K562 (cell line): ENCODE measurements around the gene HOXB1. TPM values are rescaled to one million over a fixed set of nuclear protein-coding genes. Genes with fewer than 3 reads are reported as not detected.

Experiments used
- ARID2 ChIP-seq: fragments of 450-650 bp; IDR thresholded peaks from 2 replicates; pipeline ENCODE4 v1.6.1; 2017; ENCODE audit warnings: antibody characterized with exemption, mild to moderate bottlenecking
- ELF4 ChIP-seq: fragments of 450-650 bp; formaldehyde crosslinking; IDR thresholded peaks from 2 replicates; pipeline ENCODE4 v1.4.0; 2022; ENCODE audit warnings: missing genetic modification characterization
- GATAD2B ChIP-seq: fragments of 450-650 bp; IDR thresholded peaks from 2 replicates; pipeline ENCODE4 v1.6.1; 2017; ENCODE audit warnings: mild to moderate bottlenecking, borderline replicate concordance
- MAFG ChIP-seq: fragments of 450-650 bp; conservative IDR thresholded peaks from 2 replicates; pipeline ENCODE4 v1.6.1; 2016; ENCODE audit warnings: missing genetic modification characterization, missing compliant biosample characterization
- MCM2 ChIP-seq: fragments of 450-650 bp; IDR thresholded peaks from 2 replicates; pipeline ENCODE4 v1.6.1; 2017; ENCODE audit warnings: low read depth, mild to moderate bottlenecking
- MIER1 ChIP-seq: fragments of 450-650 bp; IDR thresholded peaks from 2 replicates; pipeline ENCODE4 v1.6.1; 2016; ENCODE audit warnings: antibody characterized with exemption, mild to moderate bottlenecking, low read depth
- MYBL2 ChIP-seq, 2 experiments: fragments of 450-650 bp in 1 of 2; sonication (generic) in 1 of 2; formaldehyde crosslinking in 1 of 2; IDR thresholded peaks; 2 replicates each; pipeline versions ENCODE4 v1.6.1 to v1.8.1; 2017 to 2022; ENCODE audit warnings: borderline replicate concordance in 1 of 2, inconsistent platforms in 1 of 2, low read depth in 1 of 2, mild to moderate bottlenecking in 1 of 2, missing genetic modification reagents in 1 of 2, moderate library complexity in 1 of 2
- PRDM10 ChIP-seq: fragments of 450-650 bp; IDR thresholded peaks from 2 replicates; pipeline ENCODE4 v1.6.1; 2018; ENCODE audit not compliant: partially characterized antibody
- RB1 ChIP-seq: fragments of 450-650 bp; IDR thresholded peaks from 2 replicates; pipeline ENCODE4 v1.6.1; 2017; ENCODE audit warnings: low read depth, mild to moderate bottlenecking
- XRCC3 ChIP-seq: fragments of 450-650 bp; IDR thresholded peaks from 2 replicates; pipeline ENCODE4 v1.6.1; 2017; ENCODE audit warnings: mild to moderate bottlenecking, moderate library complexity
- ZNF41 ChIP-seq: fragments of 250-450 bp; sonication (Bioruptor Pico); conservative IDR thresholded peaks from 2 replicates; pipeline ENCODE4 v1.4.0; 2020; ENCODE audit warnings: mild to moderate bottlenecking
- ZNF445 ChIP-seq: fragments of 250-450 bp; sonication (Bioruptor Pico); IDR thresholded peaks from 2 replicates; pipeline ENCODE4 v1.4.0; 2020; ENCODE audit warnings: low read depth, mild to moderate bottlenecking, moderate library complexity
- ZNF449 ChIP-seq: fragments of 250-450 bp; sonication (Bioruptor Pico); IDR thresholded peaks from 2 replicates; pipeline ENCODE4 v1.8.0; 2022; ENCODE audit warnings: moderate library complexity, mild to moderate bottlenecking, inconsistent platforms
- ZNF589 ChIP-seq: fragments of 200-800 bp; sonication (Bioruptor generic); IDR thresholded peaks from 2 replicates; pipeline ENCODE4 v1.6.1; 2016; ENCODE audit warnings: low read depth, missing genetic modification characterization, missing compliant biosample characterization
- ZNF707 ChIP-seq: fragments of 250-450 bp; sonication (Bioruptor Pico); conservative IDR thresholded peaks from 2 replicates; pipeline ENCODE4 v1.8.0; 2022; ENCODE audit warnings: inconsistent platforms, mild to moderate bottlenecking, moderate library complexity
- ZNF766 ChIP-seq: fragments of 200-800 bp; sonication (Bioruptor generic); conservative IDR thresholded peaks from 2 replicates; pipeline ENCODE4 v1.6.1; 2016; ENCODE audit warnings: missing genetic modification characterization, missing compliant biosample characterization
- polyA plus RNA-seq, 8 experiments: library from polyadenylated mRNA; depleted of rRNA in 4 of 8; stranded (reverse) in 5 of 8; unstranded in 3 of 8; fragments of >200 nt; fragmentation: Nextera tagmentation in 2 of 8; fragmentation: Illumina TruSeq in 1 of 8; extraction: Ambion mirVana in 2 of 8; extraction: Trizol in 1 of 8; gene quantifications; 2 replicates each; pipeline versions ENCODE4 v1.2.1 to v1.2.3, GENCODE V29; 2011 to 2014; ENCODE audit warnings: inconsistent platforms in 1 of 8, missing spikeins in 1 of 8
- total RNA-seq, 7 experiments: library from RNA; depleted of rRNA in 6 of 7; stranded (reverse); fragments of >200 nt in 6 of 7; fragmentation: Illumina TruSeq in 2 of 7; extraction: Trizol in 2 of 7; gene quantifications; 2 replicates each; pipeline versions ENCODE4 v1.2.1 to v1.2.3, GENCODE V29; 2011 to 2021; ENCODE audit warnings: low replicate concordance in 1 of 7
- TF ChIP-seq, protein P1 (sequence below): fragments of 450-650 bp; formaldehyde crosslinking; IDR thresholded peaks from 2 replicates; pipeline ENCODE4 v1.4.0; 2020; ENCODE audit warnings: mild to moderate bottlenecking, moderate library complexity
- TF ChIP-seq, protein P2 (sequence below): fragments of 450-650 bp; formaldehyde crosslinking; IDR thresholded peaks from 2 replicates; pipeline ENCODE4 v1.4.0; 2022; ENCODE audit warnings: missing genetic modification characterization

The HOXB1 gene
- total and polyA plus RNA-seq, 9 of the 15 experiments (the other 6 are each of a cell fraction or from before 2014, with no cell fraction given), result 0.04 TPM; not detected in 8

GRCh38 chr17:48488548-48489106, 42.2 kb downstream of the HOXB1 start (continued):
- TF ChIP-seq, protein P1, sequence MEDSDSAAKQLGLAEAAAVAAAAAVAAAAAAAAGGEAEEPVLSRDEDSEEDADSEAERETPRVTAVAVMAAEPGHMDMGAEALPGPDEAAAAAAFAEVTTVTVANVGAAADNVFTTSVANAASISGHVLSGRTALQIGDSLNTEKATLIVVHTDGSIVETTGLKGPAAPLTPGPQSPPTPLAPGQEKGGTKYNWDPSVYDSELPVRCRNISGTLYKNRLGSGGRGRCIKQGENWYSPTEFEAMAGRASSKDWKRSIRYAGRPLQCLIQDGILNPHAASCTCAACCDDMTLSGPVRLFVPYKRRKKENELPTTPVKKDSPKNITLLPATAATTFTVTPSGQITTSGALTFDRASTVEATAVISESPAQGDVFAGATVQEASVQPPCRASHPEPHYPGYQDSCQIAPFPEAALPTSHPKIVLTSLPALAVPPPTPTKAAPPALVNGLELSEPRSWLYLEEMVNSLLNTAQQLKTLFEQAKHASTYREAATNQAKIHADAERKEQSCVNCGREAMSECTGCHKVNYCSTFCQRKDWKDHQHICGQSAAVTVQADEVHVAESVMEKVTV (CRISPR knock-in tag), result no peak
- TF ChIP-seq, protein P2, sequence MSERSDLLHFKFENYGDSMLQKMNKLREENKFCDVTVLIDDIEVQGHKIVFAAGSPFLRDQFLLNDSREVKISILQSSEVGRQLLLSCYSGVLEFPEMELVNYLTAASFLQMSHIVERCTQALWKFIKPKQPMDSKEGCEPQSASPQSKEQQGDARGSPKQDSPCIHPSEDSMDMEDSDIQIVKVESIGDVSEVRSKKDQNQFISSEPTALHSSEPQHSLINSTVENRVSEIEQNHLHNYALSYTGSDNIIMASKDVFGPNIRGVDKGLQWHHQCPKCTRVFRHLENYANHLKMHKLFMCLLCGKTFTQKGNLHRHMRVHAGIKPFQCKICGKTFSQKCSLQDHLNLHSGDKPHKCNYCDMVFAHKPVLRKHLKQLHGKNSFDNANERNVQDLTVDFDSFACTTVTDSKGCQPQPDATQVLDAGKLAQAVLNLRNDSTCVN, result no peak
- TF ChIP-seq ARID2 (no peak), ZNF766 (CRISPR knock-in tag) (peak; percentile 88), MYBL2 (IDR thresholded peaks at IDR 0.05; ENCODE audit: low read depth) (no peak), MYBL2 (CRISPR knock-in tag; IDR thresholded peaks at IDR 0.05; ENCODE audit: borderline replicate concordance) (no peak), PRDM10 (peak; percentile 84), ZNF41 (CRISPR knock-in tag) (no peak), MCM2 (no peak), XRCC3 (no peak), ZNF445 (no peak; the same call in 1 of the 2 replicates), GATAD2B (no peak), MIER1 (no peak), ZNF449 (CRISPR knock-in tag) (no peak), ZNF589 (CRISPR knock-in tag) (peak; percentile 83; the same call in 1 of the 2 replicates), ELF4 (CRISPR knock-in tag) (no peak), RB1 (no peak), MAFG (tag) (peak; percentile 97), ZNF707 (CRISPR knock-in tag) (no peak)
